Activated CD4-positive, alpha-beta T cell treated with anti-CD3 and anti-CD28 coated beads, Interleukin-2, amount 10 ng/mL, durations not matched to agents 7 days and 5 days (primary cell): ENCODE measurements around the gene FBXL5. TPM values are rescaled to one million over a fixed set of nuclear protein-coding genes. Genes with fewer than 3 reads are reported as not detected.

Experiments
- CTCF ChIA-PET: fragments of 350-600 bp; sonication (Branson Sonifier 250); formaldehyde crosslinking; loops from one replicate; lab custom pipeline; 2021; ENCODE audit warnings: antibody characterized with exemption; lab: Charles Lee
- POLR2A ChIA-PET: fragments of 350-600 bp; sonication (Branson Sonifier 250); formaldehyde crosslinking; loops from one replicate; lab custom pipeline; 2021; ENCODE audit warnings: antibody characterized with exemption; lab: Charles Lee
- DNase-seq: peaks from one replicate; pipeline ENCODE4 v3.0.0-alpha.2; 2020
- H3K27ac Mint-ChIP-seq: one replicate; pipeline ENCODE4 v1.8.0; 2021; ENCODE audit warnings: mild to moderate bottlenecking, moderate library complexity, mixed read lengths
- H3K27me3 Mint-ChIP-seq: one replicate; pipeline ENCODE4 v1.8.0; 2021; ENCODE audit warnings: mixed read lengths
- H3K36me3 Mint-ChIP-seq: one replicate; pipeline ENCODE4 v1.8.0; 2021; ENCODE audit warnings: low read depth, mixed read lengths
- H3K4me1 Mint-ChIP-seq: one replicate; pipeline ENCODE4 v1.8.0; 2021; ENCODE audit warnings: mixed read lengths
- H3K4me3 Mint-ChIP-seq: one replicate; pipeline ENCODE4 v1.8.0; 2021; ENCODE audit warnings: mild to moderate bottlenecking, moderate library complexity, mixed read lengths
- H3K9me3 Mint-ChIP-seq: one replicate; pipeline ENCODE4 v1.8.0; 2021; ENCODE audit warnings: mixed read lengths
- total RNA-seq, 2 experiments: library from RNA; stranded (reverse); gene quantifications; one replicate each; pipeline ENCODE4 v1.2.3, GENCODE V29; 2021

The FBXL5 gene
- total RNA-seq, 2 experiments from 2014 or later = 34.3 to 38.6 TPM

- Mint-ChIP-seq H3K27me3 (no peaks in the 10 kb centered on the region), H3K36me3 (peaks cover 27% of the 10 kb centered on the region), H3K4me3 (no peak overlapping the region), H3K4me1 (peaks cover 2% of the 10 kb centered on the region), H3K9me3 (peaks cover 2% of the 10 kb centered on the region), H3K27ac (no peak overlapping the region)
- no peak for DNase-seq
- POLR2A ChIA-PET = no interaction called here
- CTCF ChIA-PET = no interaction called here
Observed at GRCh38 chr4:15689540-15689939, 34.4 kb upstream of the FBXL5 start.

- H3K36me3 Mint-ChIP-seq = peaks cover 32% of the 10 kb centered on the region
- H3K4me3 Mint-ChIP-seq = no peak overlapping the region
- H3K4me1 Mint-ChIP-seq = peaks cover 11% of the 10 kb centered on the region
- ChIA-PET POLR2A (no interaction called here), CTCF (interaction anchor here (0.6 to 1.5 kb wide), 3 partner anchors 12 to 98 kb away, joined by 3 read pairs; no protein-coding TSS in a partner anchor)
- H3K27me3 Mint-ChIP-seq = no peaks in the 10 kb centered on the region
- DNase-seq = no peak
- no peak overlapping the region for H3K27ac Mint-ChIP-seq
- peaks cover 2% of the 10 kb centered on the region for H3K9me3 Mint-ChIP-seq
Observed at GRCh38 chr4:15688051-15688450, 32.9 kb upstream of the FBXL5 start.

- Mint-ChIP-seq H3K4me3 (no peak overlapping the region), H3K4me1 (peaks cover 27% of the 10 kb centered on the region), H3K9me3 (peaks cover 2% of the 10 kb centered on the region), H3K27me3 (no peaks in the 10 kb centered on the region), H3K27ac (no peak overlapping the region), H3K36me3 (peaks cover 47% of the 10 kb centered on the region)
- ChIA-PET POLR2A (no interaction called here), CTCF (interaction anchor here (1.3 to 1.8 kb wide), 3 partner anchors 13 to 90 kb away, joined by 3 to 4 read pairs (median 3); no protein-coding TSS in a partner anchor)
- DNase-seq = no peak
Observed at GRCh38 chr4:15684498-15684897, 29.3 kb upstream of the FBXL5 start.

- CTCF ChIA-PET = no interaction called here
- Mint-ChIP-seq H3K36me3 (peaks cover 47% of the 10 kb centered on the region), H3K27me3 (no peaks in the 10 kb centered on the region), H3K4me3 (no peak overlapping the region), H3K4me1 (peaks cover 34% of the 10 kb centered on the region), H3K27ac (no peak overlapping the region), H3K9me3 (peaks cover 2% of the 10 kb centered on the region)
- DNase-seq = no peak
- POLR2A ChIA-PET = no interaction called here
Observed at GRCh38 chr4:15683143-15683495, 28.0 kb upstream of the FBXL5 start.

- H3K27ac Mint-ChIP-seq = peak overlapping the region; percentile 99
- ChIA-PET POLR2A (no interaction called here), CTCF (interaction anchor here (0.7 to 1.2 kb wide), 3 partner anchors 12 to 73 kb away, joined by 3 to 4 read pairs (median 3); no protein-coding TSS in a partner anchor)
- no peak for DNase-seq
- peak overlapping the region; percentile 94 for H3K4me3 Mint-ChIP-seq
- H3K4me1 Mint-ChIP-seq = peaks cover 38% of the 10 kb centered on the region
- H3K27me3 Mint-ChIP-seq = no peaks in the 10 kb centered on the region
- peaks cover 49% of the 10 kb centered on the region for H3K36me3 Mint-ChIP-seq
- H3K9me3 Mint-ChIP-seq = peaks cover 2% of the 10 kb centered on the region
Observed at GRCh38 chr4:15682242-15683142, 27.3 kb upstream of the FBXL5 start.

GRCh38 chr4:15681372-15682241, 26.4 kb upstream of the FBXL5 start, which contains the start of gene FAM200B:
Gene FAM200B (plus strand): TSS chr4:15681827. CDS start chr4:15686978, 5,151 bp downstream.
- DNase-seq = peak; percentile 98
- H3K27me3 Mint-ChIP-seq = no peaks in the 10 kb centered on the region
- H3K27ac Mint-ChIP-seq = peak within 1 kb of the TSS; percentile 99
- ChIA-PET POLR2A (interaction anchor here (0.7 to 1.0 kb wide), 2 partner anchors 22 to 132 kb away, joined by 3 to 4 read pairs; no protein-coding TSS in a partner anchor), CTCF (interaction anchor here (0.5 to 1.2 kb wide), 4 partner anchors 12 to 464 kb away, joined by 3 to 10 read pairs (median 4); no protein-coding TSS in a partner anchor)
- peaks cover 2% of the 10 kb centered on the region for H3K9me3 Mint-ChIP-seq
- H3K4me3 Mint-ChIP-seq = peak within 1 kb of the TSS; percentile 94
- peaks cover 41% of the 10 kb centered on the region for H3K4me1 Mint-ChIP-seq
- peaks cover 42% of the 10 kb centered on the region for H3K36me3 Mint-ChIP-seq

- H3K27ac Mint-ChIP-seq = peak overlapping the region; percentile 99
- ChIA-PET CTCF (interaction anchor here (0.5 to 1.2 kb wide), 6 partner anchors 11 to 465 kb away, joined by 3 to 10 read pairs (median 3); partner anchors contain the start of gene BST1), POLR2A (interaction anchor here (0.7 to 1.0 kb wide), 2 partner anchors 22 to 547 kb away, joined by 3 to 14 read pairs; no protein-coding TSS in a partner anchor)
- H3K36me3 Mint-ChIP-seq = peaks cover 40% of the 10 kb centered on the region
- peak overlapping the region; percentile 94 for H3K4me3 Mint-ChIP-seq
- H3K27me3 Mint-ChIP-seq = no peaks in the 10 kb centered on the region
- H3K9me3 Mint-ChIP-seq = peaks cover 2% of the 10 kb centered on the region
- H3K4me1 Mint-ChIP-seq = peaks cover 45% of the 10 kb centered on the region
- DNase-seq = no peak
Observed at GRCh38 chr4:15681067-15681371, 25.9 kb upstream of the FBXL5 start.

GRCh38 chr4:15677507-15677988, 22.4 kb upstream of the FBXL5 start:
- no peak overlapping the region for H3K27ac Mint-ChIP-seq
- ChIA-PET POLR2A (no interaction called here), CTCF (no interaction called here)
- H3K4me3 Mint-ChIP-seq = no peak overlapping the region
- no peaks in the 10 kb centered on the region for H3K27me3 Mint-ChIP-seq
- peaks cover 36% of the 10 kb centered on the region for H3K4me1 Mint-ChIP-seq
- no peaks in the 10 kb centered on the region for H3K9me3 Mint-ChIP-seq
- H3K36me3 Mint-ChIP-seq = peaks cover 37% of the 10 kb centered on the region
- DNase-seq = no peak

GRCh38 chr4:15676899-15677298, 21.7 kb upstream of the FBXL5 start:
- H3K4me1 Mint-ChIP-seq = peaks cover 31% of the 10 kb centered on the region
- CTCF ChIA-PET = no interaction called here

GRCh38 chr4:15676039-15676438, 20.9 kb upstream of the FBXL5 start:
- Mint-ChIP-seq H3K9me3 (no peaks in the 10 kb centered on the region), H3K27ac (no peak overlapping the region), H3K4me3 (no peak overlapping the region), H3K4me1 (peaks cover 31% of the 10 kb centered on the region), H3K27me3 (no peaks in the 10 kb centered on the region), H3K36me3 (peaks cover 43% of the 10 kb centered on the region)
- ChIA-PET POLR2A (no interaction called here), CTCF (interaction anchor here (0.5 to 1.3 kb wide), 5 partner anchors 10 to 1202 kb away, joined by 3 to 6 read pairs (median 3); no protein-coding TSS in a partner anchor)
- no peak for DNase-seq

More at GRCh38 chr4:15676899-15677298, 21.7 kb upstream of the FBXL5 start:
- Mint-ChIP-seq H3K27me3 (no peaks in the 10 kb centered on the region), H3K9me3 (no peaks in the 10 kb centered on the region), H3K27ac (no peak overlapping the region), H3K36me3 (peaks cover 40% of the 10 kb centered on the region), H3K4me3 (no peak overlapping the region)
- POLR2A ChIA-PET = no interaction called here
- DNase-seq = no peak

- Mint-ChIP-seq H3K9me3 (no peaks in the 10 kb centered on the region), H3K4me1 (peaks cover 31% of the 10 kb centered on the region), H3K27ac (no peak overlapping the region), H3K27me3 (no peaks in the 10 kb centered on the region), H3K36me3 (peaks cover 43% of the 10 kb centered on the region), H3K4me3 (no peak overlapping the region)
- DNase-seq = no peak
- ChIA-PET CTCF (interaction anchor here (0.5 to 1.3 kb wide), 6 partner anchors 10 to 1203 kb away, joined by 3 to 6 read pairs (median 3); no protein-coding TSS in a partner anchor), POLR2A (no interaction called here)
Observed at GRCh38 chr4:15675356-15675755, 20.2 kb upstream of the FBXL5 start.

GRCh38 chr4:15674926-15675325, 19.8 kb upstream of the FBXL5 start:
- H3K27ac Mint-ChIP-seq = no peak overlapping the region
- peaks cover 28% of the 10 kb centered on the region for H3K4me1 Mint-ChIP-seq
- ChIA-PET CTCF (interaction anchor here (0.6 kb wide), 2 partner anchors 20 to 539 kb away, joined by 3 read pairs; partner anchors contain the start of gene FBXL5), POLR2A (no interaction called here)
- peaks cover 42% of the 10 kb centered on the region for H3K36me3 Mint-ChIP-seq
- DNase-seq = no peak
- H3K4me3 Mint-ChIP-seq = no peak overlapping the region
- H3K9me3 Mint-ChIP-seq = no peaks in the 10 kb centered on the region
- no peaks in the 10 kb centered on the region for H3K27me3 Mint-ChIP-seq
